SU-DHL-6 (cell line): ENCODE results near the gene TTR.

ENCODE experiments used
- CTCF ChIP-seq: fragments of 200-600 bp; sonication (generic); IDR thresholded peaks from one replicate; pipeline ENCODE4 v1.5.1; 2017; ENCODE audit warnings: antibody characterized with exemption, mild to moderate bottlenecking, low read length, moderate library complexity; ENCODE audit not compliant: insufficient read depth, poor library complexity, severe bottlenecking
- EZH2phosphoT487 ChIP-seq: fragments of 200-600 bp; sonication (generic), shearing (Covaris generic); conservative IDR thresholded peaks from 2 replicates; pipeline ENCODE4 v1.6.1; 2018; ENCODE audit warnings: mild to moderate bottlenecking, antibody characterized with exemption, low read length, moderate library complexity, mixed read lengths

GRCh38 chr18:31585991-31586390 lies 5.7 kb upstream of the TTR start:
- TF ChIP-seq CTCF = no peak
- no peak for TF ChIP-seq EZH2phosphoT487
